KMS-11 (cell line): ENCODE data around the gene SLC8B1.

Experiments
- H2AFZ ChIP-seq: fragments of 200-600 bp; sonication (generic); 2 replicates; pipeline ENCODE4 v1.6.1; 2016; ENCODE audit warnings: antibody characterized with exemption, mixed run types, low read depth
- H3K27ac ChIP-seq: fragments of 200-600 bp; sonication (generic); 2 replicates; pipeline ENCODE4 v1.6.1; 2016; ENCODE audit warnings: mild to moderate bottlenecking, mixed run types
- H3K27me3 ChIP-seq: fragments of 200-600 bp; sonication (generic); 2 replicates; pipeline ENCODE4 v1.6.1; 2017; ENCODE audit warnings: mild to moderate bottlenecking, low read depth, mixed run types, moderate library complexity; ENCODE audit not compliant: insufficient read depth
- H3K36me3 ChIP-seq: fragments of 200-600 bp; sonication (generic); 2 replicates; pipeline ENCODE4 v1.6.1; 2017; ENCODE audit warnings: mild to moderate bottlenecking, mixed run types; ENCODE audit not compliant: insufficient read depth
- H3K4me1 ChIP-seq: fragments of 200-600 bp; sonication (generic); 2 replicates; pipeline ENCODE4 v1.6.1; 2016; ENCODE audit warnings: mild to moderate bottlenecking, low read depth, mixed run types; ENCODE audit not compliant: poor library complexity, severe bottlenecking
- H3K4me2 ChIP-seq: fragments of 200-600 bp; sonication (generic); 2 replicates; pipeline ENCODE4 v1.7.0; 2016; ENCODE audit warnings: mild to moderate bottlenecking, mixed run types
- H3K4me3 ChIP-seq: fragments of 200-600 bp; sonication (generic); IDR thresholded peaks from 2 replicates; pipeline ENCODE4 v1.6.1; 2017; ENCODE audit warnings: low read depth, low read length, mixed read lengths; ENCODE audit not compliant: insufficient read depth
- H3K79me2 ChIP-seq: fragments of 200-600 bp; sonication (generic); 2 replicates; pipeline ENCODE4 v1.6.1; 2016; ENCODE audit warnings: low read depth, mixed run types; ENCODE audit not compliant: insufficient read depth
- H3K9ac ChIP-seq: fragments of 200-600 bp; sonication (generic); 2 replicates; pipeline ENCODE4 v1.6.1; 2016; ENCODE audit warnings: mild to moderate bottlenecking, mixed run types
- H4K20me1 ChIP-seq: fragments of 200-600 bp; sonication (generic); 2 replicates; pipeline ENCODE4 v1.6.1; 2016; ENCODE audit warnings: mild to moderate bottlenecking, mixed run types; ENCODE audit not compliant: insufficient read depth
- TF ChIP-seq, protein P1 (sequence below): fragments of 200-600 bp; sonication (generic); conservative IDR thresholded peaks from 2 replicates; pipeline ENCODE4 v1.6.1; 2017; ENCODE audit warnings: low read depth, mild to moderate bottlenecking, antibody characterized with exemption, low read length, moderate library complexity, mixed read lengths

SLC8B1 gene

GRCh38 chr12:113252494-113252893 is 82.4 kb downstream of the SLC8B1 start:
- H3K9ac ChIP-seq: no peak overlapping the region
- no peak overlapping the region for H3K4me2 ChIP-seq

GRCh38 chr12:113251404-113252070 is 83.4 kb downstream of the SLC8B1 start:
- TF ChIP-seq, protein P1, sequence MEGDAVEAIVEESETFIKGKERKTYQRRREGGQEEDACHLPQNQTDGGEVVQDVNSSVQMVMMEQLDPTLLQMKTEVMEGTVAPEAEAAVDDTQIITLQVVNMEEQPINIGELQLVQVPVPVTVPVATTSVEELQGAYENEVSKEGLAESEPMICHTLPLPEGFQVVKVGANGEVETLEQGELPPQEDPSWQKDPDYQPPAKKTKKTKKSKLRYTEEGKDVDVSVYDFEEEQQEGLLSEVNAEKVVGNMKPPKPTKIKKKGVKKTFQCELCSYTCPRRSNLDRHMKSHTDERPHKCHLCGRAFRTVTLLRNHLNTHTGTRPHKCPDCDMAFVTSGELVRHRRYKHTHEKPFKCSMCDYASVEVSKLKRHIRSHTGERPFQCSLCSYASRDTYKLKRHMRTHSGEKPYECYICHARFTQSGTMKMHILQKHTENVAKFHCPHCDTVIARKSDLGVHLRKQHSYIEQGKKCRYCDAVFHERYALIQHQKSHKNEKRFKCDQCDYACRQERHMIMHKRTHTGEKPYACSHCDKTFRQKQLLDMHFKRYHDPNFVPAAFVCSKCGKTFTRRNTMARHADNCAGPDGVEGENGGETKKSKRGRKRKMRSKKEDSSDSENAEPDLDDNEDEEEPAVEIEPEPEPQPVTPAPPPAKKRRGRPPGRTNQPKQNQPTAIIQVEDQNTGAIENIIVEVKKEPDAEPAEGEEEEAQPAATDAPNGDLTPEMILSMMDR: no peak
- no peak overlapping the region for H3K27ac ChIP-seq
- H3K9ac ChIP-seq: no peak overlapping the region
- no peaks in the 10 kb centered on the region for H4K20me1 ChIP-seq
- H3K4me1 ChIP-seq: no peaks in the 10 kb centered on the region
- no peak overlapping the region for H3K4me2 ChIP-seq
- H3K36me3 ChIP-seq: no peaks in the 10 kb centered on the region
- no peak overlapping the region for H2AFZ ChIP-seq
- no peaks in the 10 kb centered on the region for H3K79me2 ChIP-seq
- H3K4me3 ChIP-seq: no peak overlapping the region
- no peaks in the 10 kb centered on the region for H3K27me3 ChIP-seq

More at GRCh38 chr12:113252494-113252893, 82.4 kb downstream of the SLC8B1 start:
- Histone ChIP-seq H3K27ac (no peak overlapping the region), H3K4me1 (no peaks in the 10 kb centered on the region), H3K4me3 (no peak overlapping the region), H3K79me2 (no peaks in the 10 kb centered on the region), H4K20me1 (no peaks in the 10 kb centered on the region), H3K36me3 (no peaks in the 10 kb centered on the region), H3K27me3 (no peaks in the 10 kb centered on the region), H2AFZ (no peak overlapping the region)
- TF ChIP-seq, protein P1: no peak

DNA sequence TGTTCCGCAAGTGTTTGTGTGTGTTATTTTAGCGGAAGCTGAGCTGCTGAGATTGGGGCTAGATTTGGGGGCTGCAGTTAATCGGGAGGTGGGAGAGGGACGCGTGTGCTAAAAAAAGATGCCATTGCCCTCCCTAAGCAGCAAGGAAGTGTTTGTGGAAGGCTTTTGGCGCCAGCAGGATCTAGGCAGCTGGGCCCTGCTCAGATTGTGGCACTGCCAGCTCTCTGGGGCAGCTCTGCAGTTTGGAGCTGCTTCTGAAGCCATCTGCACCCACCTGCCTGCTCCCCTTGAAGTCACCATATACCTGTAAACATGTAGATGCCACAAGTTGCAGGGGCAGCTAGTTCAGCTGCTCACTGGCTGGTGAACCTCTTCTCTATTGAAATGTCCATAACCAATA is 84.9 kb downstream of the SLC8B1 start:
- H3K4me2 ChIP-seq: no peak overlapping the region
- H3K36me3 ChIP-seq: no peaks in the 10 kb centered on the region
- H3K27me3 ChIP-seq: no peaks in the 10 kb centered on the region
- no peaks in the 10 kb centered on the region for H4K20me1 ChIP-seq
- H3K4me1 ChIP-seq: no peaks in the 10 kb centered on the region
- no peak overlapping the region for H3K4me3 ChIP-seq
- TF ChIP-seq, protein P1: no peak
- H3K9ac ChIP-seq: no peak overlapping the region
- H3K27ac ChIP-seq: no peak overlapping the region
- no peak overlapping the region for H2AFZ ChIP-seq
- H3K79me2 ChIP-seq: no peaks in the 10 kb centered on the region

GRCh38 chr12:113249546-113249945 is 85.4 kb downstream of the SLC8B1 start:
- TF ChIP-seq, protein P1: no peak
- H3K27ac ChIP-seq: no peak overlapping the region
- H4K20me1 ChIP-seq: no peaks in the 10 kb centered on the region
- H3K79me2 ChIP-seq: no peaks in the 10 kb centered on the region
- no peak overlapping the region for H3K4me3 ChIP-seq
- no peaks in the 10 kb centered on the region for H3K27me3 ChIP-seq
- H3K4me2 ChIP-seq: no peak overlapping the region
- no peaks in the 10 kb centered on the region for H3K36me3 ChIP-seq
- no peak overlapping the region for H3K9ac ChIP-seq
- H3K4me1 ChIP-seq: no peaks in the 10 kb centered on the region
- H2AFZ ChIP-seq: no peak overlapping the region
